Gastrocnemius medialis (tissue), 4 donors: Measurements from ENCODE around the gene PLCXD1. TPM values are rescaled to one million over a fixed set of nuclear protein-coding genes. Genes with fewer than 3 reads are reported as not detected.

Experiments
- ATAC-seq, 2 donors: fragments of 150-250 bp; one replicate each; pipeline ENCODE4 v1.9.1; 2016
- DNase-seq, 2 donors: peaks; one replicate each; pipeline ENCODE4 v3.0.0-alpha.2; 2019
- H3K27ac ChIP-seq, 4 donors: fragments of 200-600 bp; sonication (generic); 1 replicate in 1 of 4; 2 replicates in 3 of 4; pipeline ENCODE4 v1.5.1; 2016 to 2018; ENCODE audit warnings: mild to moderate bottlenecking in 2 of 4, moderate library complexity in 1 of 4
- H3K27me3 ChIP-seq, 3 donors: fragments of 200-600 bp; sonication (generic) in 2 of 3; 1 replicate in 1 of 3; 2 replicates in 2 of 3; pipeline versions ENCODE4 v1.5.1 to v1.6.0; 2016 to 2019; ENCODE audit warnings: mild to moderate bottlenecking in 1 of 3, moderate library complexity in 1 of 3
- H3K36me3 ChIP-seq, 2 donors: fragments of 200-600 bp; sonication (generic) in 1 of 2; one replicate each; pipeline ENCODE4 v1.5.1; 2017 to 2018
- H3K4me1 ChIP-seq, 2 donors: fragments of 200-600 bp; sonication (generic) in 1 of 2; one replicate each; pipeline ENCODE4 v1.5.1; 2016 to 2017; ENCODE audit warnings: mild to moderate bottlenecking in 2 of 2
- H3K4me3 ChIP-seq, 4 donors: fragments of 200-600 bp; sonication (generic) in 3 of 4; 1 replicate in 1 of 4; 2 replicates in 3 of 4; pipeline ENCODE4 v1.5.1; 2016 to 2019; ENCODE audit warnings: mild to moderate bottlenecking in 2 of 4
- H3K9me3 ChIP-seq, 3 donors: fragments of 200-600 bp; sonication (generic) in 2 of 3; 1 replicate in 1 of 3; 2 replicates in 2 of 3; pipeline ENCODE4 v1.5.1; 2016 to 2019
- CTCF ChIP-seq, 5 experiments: fragments of 450-650 bp in 3 of 5; fragments of 200-600 bp in 2 of 5; sonication (generic) in 2 of 5; IDR thresholded peaks in 4 of 5; conservative IDR thresholded peaks in 1 of 5; 1 replicate in 4 of 5; 2 replicates in 1 of 5; pipeline ENCODE4 v1.5.1; 2016 to 2019; ENCODE audit warnings: antibody characterized with exemption in 5 of 5, mild to moderate bottlenecking in 3 of 5, moderate library complexity in 3 of 5
- POLR2A ChIP-seq, 2 donors: fragments of 450-650 bp; IDR thresholded peaks; one replicate each; pipeline ENCODE4 v1.6.1; 2017; ENCODE audit warnings: antibody characterized with exemption in 2 of 2, mild to moderate bottlenecking in 2 of 2, moderate library complexity in 2 of 2
- in situ Hi-C, 4 donors: fragments of 200-750 bp; cut with MboI; loops; one replicate each; pipeline versions ENCODE4 v1.15.0 to v1.8.0; 2017; ENCODE audit warnings: low sequenced_read_pairs in 4 of 4
- intact Hi-C: fragments of 100-400 bp; cut with DNase I; formaldehyde crosslinking; loops from one replicate; pipeline ENCODE4 v1.15.1; 2023; ENCODE audit warnings: low total_unique reads
- total RNA-seq, 4 donors: library from RNA; depleted of rRNA; stranded (reverse); fragments of >200 nt; gene quantifications; one replicate each; pipeline versions ENCODE4 v1.1.0 to v1.2.3, GENCODE V29; 2016

The PLCXD1 gene
- total RNA-seq, 4 donors from 2014 or later = 0.36 to 1.7 (median 0.66) TPM

- H3K27ac ChIP-seq = no peak overlapping the region
- H3K9me3 ChIP-seq = no peaks in the 10 kb centered on the region
- no peaks in the 10 kb centered on the region for H3K27me3 ChIP-seq
- no peaks in the 10 kb centered on the region for H3K4me1 ChIP-seq
- in situ Hi-C loops (no loop called here), intact Hi-C loops (no loop called here)
- no peak for DNase-seq
- peaks cover 0 to 73% of the 10 kb centered on the region in 2 donors for H3K36me3 ChIP-seq
- ATAC-seq = no peak
- TF ChIP-seq POLR2A (IDR thresholded peaks at IDR 0.05) (no peak), CTCF (IDR thresholded peaks at IDR 0.05 in 4 of 5, conservative IDR thresholded peaks at IDR 0.05 in 1 of 5) (no peak)
- no peak overlapping the region for H3K4me3 ChIP-seq
Observed at GRCh38 chrX:307261-308111, 26.3 kb downstream of the PLCXD1 start.

- in situ Hi-C loops (no loop called here), intact Hi-C loops (no loop called here)
- Histone ChIP-seq H3K27me3 (no peaks in the 10 kb centered on the region), H3K36me3 (peaks cover 0 to 88% of the 10 kb centered on the region in 2 donors), H3K4me1 (no peaks in the 10 kb centered on the region), H3K4me3 (no peak overlapping the region), H3K27ac (no peak overlapping the region), H3K9me3 (no peaks in the 10 kb centered on the region)
- no peak for TF ChIP-seq POLR2A (IDR thresholded peaks at IDR 0.05)
- no peak for TF ChIP-seq CTCF (IDR thresholded peaks at IDR 0.05 in 4 of 5, conservative IDR thresholded peaks at IDR 0.05 in 1 of 5)
- no peak for ATAC-seq
- DNase-seq = no peak
Observed at GRCh38 chrX:308821-309520, 27.8 kb downstream of the PLCXD1 start.

GRCh38 chrX:310621-311155 is 29.5 kb downstream of the PLCXD1 start:
- no peak for TF ChIP-seq CTCF (IDR thresholded peaks at IDR 0.05 in 4 of 5, conservative IDR thresholded peaks at IDR 0.05 in 1 of 5)
- TF ChIP-seq POLR2A (IDR thresholded peaks at IDR 0.05) = no peak
- in situ Hi-C loops = no loop called here
- no peak overlapping the region for H3K27ac ChIP-seq
- peaks cover 0 to 84% of the 10 kb centered on the region in 2 donors for H3K36me3 ChIP-seq
- no peaks in the 10 kb centered on the region for H3K4me1 ChIP-seq
- H3K9me3 ChIP-seq = no peaks in the 10 kb centered on the region
- H3K27me3 ChIP-seq = no peaks in the 10 kb centered on the region
- intact Hi-C loops = no loop called here
- ATAC-seq (no peak), DNase-seq (no peak)
- no peak overlapping the region for H3K4me3 ChIP-seq

GRCh38 chrX:311156-312129 is 30.3 kb downstream of the PLCXD1 start:
- Histone ChIP-seq H3K27me3 (no peaks in the 10 kb centered on the region), H3K4me3 (no peak overlapping the region), H3K9me3 (no peaks in the 10 kb centered on the region), H3K36me3 (peaks cover 0 to 76% of the 10 kb centered on the region in 2 donors), H3K4me1 (peaks cover 0 to 3% of the 10 kb centered on the region in 2 donors), H3K27ac (no peak overlapping the region)
- intact Hi-C loops (no loop called here), in situ Hi-C loops (no loop called here)
- ATAC-seq = no peak
- DNase-seq = no peak
- no peak for TF ChIP-seq CTCF (IDR thresholded peaks at IDR 0.05 in 4 of 5, conservative IDR thresholded peaks at IDR 0.05 in 1 of 5)
- TF ChIP-seq POLR2A (IDR thresholded peaks at IDR 0.05) = no peak
